Measurements from ENCODE around the gene AGO1.

AGO1 gene

GRCh38 chr1:35838693-35839245, 44.2 kb upstream of the AGO1 start:
- TF ChIP-seq CTCF (IDR thresholded peaks at IDR 0.05; ENCODE audit: low read depth, low read length, missing control alignments) = no peak
- Histone ChIP-seq H3K27ac (no peak overlapping the region), H3K27me3 (replicated peaks) (no peaks in the 10 kb centered on the region), H3K36me3 (replicated peaks) (peaks cover 36% of the 10 kb centered on the region), H3K4me3 (ENCODE audit: low read depth, low read length) (no peak overlapping the region)
- DNase-seq = no peak
- in situ Hi-C loops (cut with HindIII; ENCODE audit: low pct_ligation_motif_present, low sequenced_read_pairs) = no loop called here

- Histone ChIP-seq H3K27ac (no peak overlapping the region), H3K27me3 (replicated peaks) (no peaks in the 10 kb centered on the region), H3K4me3 (ENCODE audit: low read depth, low read length) (no peak overlapping the region), H3K36me3 (replicated peaks) (peaks cover 16% of the 10 kb centered on the region)
- in situ Hi-C loops (cut with HindIII; ENCODE audit: low pct_ligation_motif_present, low sequenced_read_pairs) = no loop called here
- no peak for DNase-seq
- TF ChIP-seq CTCF (IDR thresholded peaks at IDR 0.05; ENCODE audit: low read depth, low read length, missing control alignments) = no peak
Measured at GRCh38 chr1:35844826-35845225, 38.2 kb upstream of the AGO1 start.

GRCh38 chr1:35845766-35846165, 37.2 kb upstream of the AGO1 start:
- in situ Hi-C loops (cut with HindIII; ENCODE audit: low pct_ligation_motif_present, low sequenced_read_pairs) = no loop called here
- H3K27ac ChIP-seq = no peak overlapping the region
- TF ChIP-seq CTCF (IDR thresholded peaks at IDR 0.05; ENCODE audit: low read depth, low read length, missing control alignments) = no peak
- DNase-seq = no peak
- no peaks in the 10 kb centered on the region for H3K27me3 ChIP-seq (replicated peaks)
- peaks cover 18% of the 10 kb centered on the region for H3K36me3 ChIP-seq (replicated peaks)
- H3K4me3 ChIP-seq (ENCODE audit: low read depth, low read length) = no peak overlapping the region

- Histone ChIP-seq H3K27ac (no peak overlapping the region), H3K36me3 (replicated peaks) (peaks cover 7% of the 10 kb centered on the region), H3K4me3 (ENCODE audit: low read depth, low read length) (no peak overlapping the region), H3K27me3 (replicated peaks) (no peaks in the 10 kb centered on the region)
- in situ Hi-C loops (cut with HindIII; ENCODE audit: low pct_ligation_motif_present, low sequenced_read_pairs) = no loop called here
- TF ChIP-seq CTCF (IDR thresholded peaks at IDR 0.05; ENCODE audit: low read depth, low read length, missing control alignments) = no peak
- no peak for DNase-seq
Measured at GRCh38 chr1:35847935-35848565, 35.0 kb upstream of the AGO1 start.

GRCh38 chr1:35850051-35850450, 33.0 kb upstream of the AGO1 start:
- DNase-seq = no peak
- H3K27ac ChIP-seq = no peak overlapping the region
- H3K4me3 ChIP-seq (ENCODE audit: low read depth, low read length) = no peak overlapping the region
- no peak for TF ChIP-seq CTCF (IDR thresholded peaks at IDR 0.05; ENCODE audit: low read depth, low read length, missing control alignments)
- peaks cover 17% of the 10 kb centered on the region for H3K36me3 ChIP-seq (replicated peaks)
- in situ Hi-C loops (cut with HindIII; ENCODE audit: low pct_ligation_motif_present, low sequenced_read_pairs) = no loop called here
- H3K27me3 ChIP-seq (replicated peaks) = no peaks in the 10 kb centered on the region

GRCh38 chr1:35850716-35851115, 32.3 kb upstream of the AGO1 start:
- no peak overlapping the region for H3K27ac ChIP-seq
- H3K36me3 ChIP-seq (replicated peaks) = peaks cover 19% of the 10 kb centered on the region
- no peak for TF ChIP-seq CTCF (IDR thresholded peaks at IDR 0.05; ENCODE audit: low read depth, low read length, missing control alignments)
- H3K4me3 ChIP-seq (ENCODE audit: low read depth, low read length) = no peak overlapping the region
- no peak for DNase-seq
- H3K27me3 ChIP-seq (replicated peaks) = no peaks in the 10 kb centered on the region
- in situ Hi-C loops (cut with HindIII; ENCODE audit: low pct_ligation_motif_present, low sequenced_read_pairs) = no loop called here

All from brain microvascular endothelial cell (primary cell).